Activated naive CD4-positive, alpha-beta T cell treated with anti-CD3 and anti-CD28 coated beads for 36 hours (primary cell): Measurements from ENCODE around the gene PNPLA6. TPM values are rescaled to one million over a fixed set of nuclear protein-coding genes. Genes with fewer than 3 reads are reported as not detected.
A peak's percentile ranks its signal among the peaks of the same experiment; 100 is the strongest.

Experiments
- CTCF ChIA-PET: fragments of 350-600 bp; sonication (Branson Sonifier 250); formaldehyde crosslinking; loops from one replicate; lab custom pipeline; 2021; ENCODE audit warnings: antibody characterized with exemption; lab: Charles Lee
- DNase-seq: peaks from one replicate; pipeline ENCODE4 v3.0.0-alpha.2; 2020
- H3K27ac Mint-ChIP-seq: one replicate; pipeline ENCODE4 v1.8.0; 2021; ENCODE audit warnings: mild to moderate bottlenecking, mixed read lengths
- H3K27me3 Mint-ChIP-seq: one replicate; pipeline ENCODE4 v1.8.0; 2021; ENCODE audit warnings: low read depth, mixed read lengths
- H3K36me3 Mint-ChIP-seq: one replicate; pipeline ENCODE4 v1.8.0; 2021; ENCODE audit warnings: low read depth, mixed read lengths
- H3K4me1 Mint-ChIP-seq: one replicate; pipeline ENCODE4 v1.8.0; 2021; ENCODE audit warnings: low read depth, mixed read lengths
- H3K4me3 Mint-ChIP-seq: one replicate; pipeline ENCODE4 v1.8.0; 2021; ENCODE audit warnings: mild to moderate bottlenecking, moderate library complexity, mixed read lengths
- H3K9me3 Mint-ChIP-seq: one replicate; pipeline ENCODE4 v1.8.0; 2021; ENCODE audit warnings: mixed read lengths
- intact Hi-C: fragments of 100-400 bp; cut with micrococcal nuclease; formaldehyde crosslinking; loops from one replicate; pipeline ENCODE4 v1.15.1; 2023
- total RNA-seq, 2 experiments: library from RNA; stranded (reverse); gene quantifications; one replicate each; pipeline ENCODE4 v1.2.3, GENCODE V29; 2021

PNPLA6 gene
- total RNA-seq, 2 experiments from 2014 or later: 75.5 to 81.7 TPM

- peaks cover 26% of the 10 kb centered on the region for H3K36me3 Mint-ChIP-seq
- no peak overlapping the region for H3K4me3 Mint-ChIP-seq
- peaks cover 6% of the 10 kb centered on the region for H3K4me1 Mint-ChIP-seq
- DNase-seq: no peak
- H3K27me3 Mint-ChIP-seq: no peaks in the 10 kb centered on the region
- CTCF ChIA-PET: no interaction called here
- intact Hi-C loops: no loop called here
- H3K9me3 Mint-ChIP-seq: no peaks in the 10 kb centered on the region
- H3K27ac Mint-ChIP-seq: no peak overlapping the region
Observed at GRCh38 chr19:7554565-7554964, 19.0 kb downstream of the PNPLA6 start.

GRCh38 chr19:7554990-7555864 lies 19.7 kb downstream of the PNPLA6 start:
- H3K27ac Mint-ChIP-seq: no peak overlapping the region
- CTCF ChIA-PET: interaction anchor here (1.9 kb wide), 1 partner anchor 12 kb away, joined by 4 read pairs; no protein-coding TSS in a partner anchor
- peaks cover 6% of the 10 kb centered on the region for H3K4me1 Mint-ChIP-seq
- H3K27me3 Mint-ChIP-seq: no peaks in the 10 kb centered on the region
- H3K36me3 Mint-ChIP-seq: peaks cover 25% of the 10 kb centered on the region
- DNase-seq: peak; percentile 41
- intact Hi-C loops: no loop called here
- H3K4me3 Mint-ChIP-seq: no peak overlapping the region
- H3K9me3 Mint-ChIP-seq: no peaks in the 10 kb centered on the region

DNA sequence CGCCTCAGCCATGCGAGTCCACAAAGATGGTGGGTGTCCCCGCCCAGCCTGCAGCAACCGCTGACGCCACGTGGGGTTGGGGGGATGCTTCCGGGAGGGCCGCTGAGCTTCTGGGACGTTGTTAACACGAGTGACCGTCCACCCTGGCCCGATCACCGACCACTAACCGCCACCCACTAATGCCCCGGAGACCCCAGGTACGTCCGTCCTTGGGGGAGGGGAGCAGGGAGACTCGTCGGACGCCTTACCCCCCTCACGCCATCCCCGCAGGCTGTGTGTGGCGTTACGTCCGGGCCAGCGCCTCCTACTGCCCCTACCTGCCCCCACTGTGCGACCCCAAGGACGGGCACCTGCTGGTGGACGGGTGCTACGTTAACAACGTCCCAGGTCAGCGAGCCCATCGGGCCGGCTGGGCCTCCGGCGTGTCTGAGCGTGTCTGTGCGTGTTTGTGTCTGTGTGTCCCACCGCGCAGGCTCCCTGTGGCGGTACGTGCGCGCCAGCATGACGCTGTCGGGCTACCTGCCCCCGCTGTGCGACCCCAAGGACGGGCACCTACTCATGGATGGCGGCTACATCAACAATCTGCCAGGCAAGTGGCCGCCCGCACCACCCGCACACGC lies 21.3 kb downstream of the PNPLA6 start:
- CTCF ChIA-PET: interaction anchor here (1.9 kb wide), 1 partner anchor 10 kb away, joined by 4 read pairs; no protein-coding TSS in a partner anchor
- no peaks in the 10 kb centered on the region for H3K9me3 Mint-ChIP-seq
- H3K4me1 Mint-ChIP-seq: peaks cover 2% of the 10 kb centered on the region
- DNase-seq: no peak
- intact Hi-C loops: no loop called here
- H3K4me3 Mint-ChIP-seq: no peak overlapping the region
- H3K27me3 Mint-ChIP-seq: no peaks in the 10 kb centered on the region
- no peak overlapping the region for H3K27ac Mint-ChIP-seq
- peaks cover 26% of the 10 kb centered on the region for H3K36me3 Mint-ChIP-seq

DNA sequence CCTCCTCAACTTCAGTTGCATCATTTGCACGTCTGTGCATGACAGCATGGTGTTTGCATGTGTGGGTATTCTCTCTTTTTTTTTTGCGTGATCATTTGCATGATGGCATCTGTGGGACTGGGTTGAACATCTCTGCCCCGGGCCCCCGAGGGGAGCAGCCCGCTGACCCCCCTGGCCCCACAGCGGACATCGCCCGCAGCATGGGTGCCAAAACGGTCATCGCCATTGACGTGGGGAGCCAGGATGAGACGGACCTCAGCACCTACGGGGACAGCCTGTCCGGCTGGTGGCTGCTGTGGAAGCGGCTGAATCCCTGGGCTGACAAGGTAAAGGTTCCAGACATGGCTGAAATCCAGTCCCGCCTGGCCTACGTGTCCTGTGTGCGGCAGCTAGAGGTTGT lies 23.1 kb downstream of the PNPLA6 start:
- Mint-ChIP-seq H3K4me1 (no peaks in the 10 kb centered on the region), H3K9me3 (no peaks in the 10 kb centered on the region), H3K27me3 (no peaks in the 10 kb centered on the region), H3K27ac (no peak overlapping the region), H3K36me3 (peaks cover 27% of the 10 kb centered on the region), H3K4me3 (no peak overlapping the region)
- intact Hi-C loops: no loop called here
- DNase-seq: no peak
- CTCF ChIA-PET: interaction anchor here (0.8 kb wide), 1 partner anchor 30 kb away, joined by 3 read pairs; no protein-coding TSS in a partner anchor

DNA sequence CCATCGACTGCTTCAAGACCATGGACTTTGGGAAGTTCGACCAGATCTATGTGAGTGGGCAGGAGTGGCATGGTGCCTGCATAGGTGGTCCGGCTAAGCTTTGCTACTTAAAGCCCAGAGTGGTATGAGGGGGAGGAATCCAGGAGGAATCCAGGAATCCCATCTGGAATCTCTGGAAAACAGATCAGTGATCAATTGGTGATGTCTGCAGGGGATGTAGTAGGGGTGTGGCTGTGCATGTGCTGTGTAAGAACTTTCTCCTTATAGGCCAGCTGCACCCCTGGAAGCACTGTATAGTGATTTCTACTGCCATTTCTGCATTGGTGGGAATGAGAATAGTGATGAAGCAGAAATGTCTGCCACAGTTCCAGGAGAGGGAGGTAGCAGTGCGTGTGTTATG lies 23.6 kb downstream of the PNPLA6 start:
- Mint-ChIP-seq H3K4me3 (no peak overlapping the region), H3K27me3 (no peaks in the 10 kb centered on the region), H3K4me1 (no peaks in the 10 kb centered on the region), H3K27ac (no peak overlapping the region), H3K9me3 (no peaks in the 10 kb centered on the region), H3K36me3 (peaks cover 27% of the 10 kb centered on the region)
- CTCF ChIA-PET: no interaction called here
- DNase-seq: no peak
- intact Hi-C loops: no loop called here

GRCh38 chr19:7560255-7560654 lies 24.7 kb downstream of the PNPLA6 start:
- DNase-seq: no peak
- no peak overlapping the region for H3K4me3 Mint-ChIP-seq
- CTCF ChIA-PET: interaction anchor here (0.7 kb wide), 1 partner anchor 240 kb away, joined by 3 read pairs; no protein-coding TSS in a partner anchor
- no peaks in the 10 kb centered on the region for H3K4me1 Mint-ChIP-seq
- no peaks in the 10 kb centered on the region for H3K27me3 Mint-ChIP-seq
- H3K27ac Mint-ChIP-seq: no peak overlapping the region
- H3K9me3 Mint-ChIP-seq: no peaks in the 10 kb centered on the region
- intact Hi-C loops: no loop called here
- H3K36me3 Mint-ChIP-seq: peaks cover 27% of the 10 kb centered on the region

GRCh38 chr19:7561325-7561724 lies 25.8 kb downstream of the PNPLA6 start:
- Mint-ChIP-seq H3K4me3 (no peak overlapping the region), H3K4me1 (no peaks in the 10 kb centered on the region), H3K27me3 (no peaks in the 10 kb centered on the region), H3K9me3 (no peaks in the 10 kb centered on the region), H3K36me3 (peaks cover 25% of the 10 kb centered on the region), H3K27ac (no peak overlapping the region)
- intact Hi-C loops: no loop called here
- CTCF ChIA-PET: no interaction called here
- DNase-seq: no peak

DNA sequence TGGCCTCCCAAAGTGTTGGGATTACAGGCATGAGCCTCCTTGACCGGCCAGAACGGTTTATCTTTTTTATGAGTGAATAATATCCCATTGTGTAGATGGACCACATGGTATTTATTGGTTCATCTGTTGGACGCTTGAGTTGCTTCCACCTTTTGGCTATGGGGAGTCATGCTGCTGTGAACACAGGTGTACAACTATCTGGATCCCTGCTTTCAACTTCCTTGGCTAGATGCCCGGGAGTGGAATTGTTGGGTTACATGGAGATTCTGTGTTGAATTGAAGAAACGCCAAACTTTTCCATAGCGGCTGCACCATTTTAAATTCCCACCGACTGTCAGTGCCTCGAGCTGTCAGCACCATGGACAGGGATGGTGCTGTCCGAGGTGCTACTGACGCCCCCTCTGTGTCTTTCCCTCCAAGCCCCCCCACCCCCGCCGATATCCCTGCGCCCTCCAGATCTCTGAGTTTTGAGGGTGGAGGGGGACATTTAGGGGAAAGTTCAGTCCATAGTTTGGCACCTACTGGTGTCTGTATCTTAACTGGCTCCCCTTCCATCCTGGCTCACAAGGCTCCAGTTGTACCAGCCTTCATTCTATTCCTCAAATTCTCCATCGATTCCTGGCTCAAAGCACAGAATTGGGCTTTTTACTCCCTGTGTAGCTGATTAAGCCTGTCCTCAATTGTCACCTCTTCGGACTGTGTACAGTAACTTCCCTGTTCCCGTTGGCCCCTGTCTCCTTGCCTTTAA lies 27.3 kb downstream of the PNPLA6 start:
- intact Hi-C loops: no loop called here
- Mint-ChIP-seq H3K36me3 (peaks cover 18% of the 10 kb centered on the region), H3K4me1 (no peaks in the 10 kb centered on the region), H3K27me3 (no peaks in the 10 kb centered on the region), H3K27ac (no peak overlapping the region), H3K4me3 (no peak overlapping the region), H3K9me3 (no peaks in the 10 kb centered on the region)
- CTCF ChIA-PET: no interaction called here
- no peak for DNase-seq

- Mint-ChIP-seq H3K4me1 (no peaks in the 10 kb centered on the region), H3K36me3 (peaks cover 10% of the 10 kb centered on the region), H3K27ac (no peak overlapping the region), H3K27me3 (no peaks in the 10 kb centered on the region), H3K4me3 (no peak overlapping the region), H3K9me3 (no peaks in the 10 kb centered on the region)
- CTCF ChIA-PET: interaction anchor here (1.9 kb wide), 1 partner anchor 116 kb away, joined by 5 read pairs; the partner anchor contains the start of gene TRAPPC5
- no peak for DNase-seq
- intact Hi-C loops: no loop called here
Observed at GRCh38 chr19:7564866-7565265, 29.3 kb downstream of the PNPLA6 start.

- no peaks in the 10 kb centered on the region for H3K4me1 Mint-ChIP-seq
- intact Hi-C loops: no loop called here
Observed at GRCh38 chr19:7565332-7565731, 29.8 kb downstream of the PNPLA6 start.

DNA sequence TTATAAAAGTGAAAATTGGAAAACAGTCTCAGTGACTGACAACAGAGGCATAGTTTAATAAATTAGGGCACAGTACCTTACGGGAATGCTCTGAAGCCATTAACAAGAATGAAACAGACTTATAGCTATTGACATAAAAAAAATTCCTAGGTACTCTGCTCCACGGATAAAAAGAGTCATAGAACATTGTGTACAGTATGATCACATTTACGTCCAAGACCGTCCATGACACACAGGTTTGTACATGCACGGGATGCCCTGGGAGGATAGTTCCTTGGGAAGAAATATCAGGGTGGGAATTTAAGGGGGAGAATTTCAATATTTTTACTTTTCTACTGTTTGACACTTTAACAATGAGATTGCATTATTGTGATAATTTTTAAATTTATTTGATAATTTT lies 35.2 kb downstream of the PNPLA6 start:
- no peak overlapping the region for H3K4me3 Mint-ChIP-seq
- intact Hi-C loops: no loop called here
- H3K9me3 Mint-ChIP-seq: no peaks in the 10 kb centered on the region
- H3K27ac Mint-ChIP-seq: no peak overlapping the region
- H3K27me3 Mint-ChIP-seq: no peaks in the 10 kb centered on the region
- H3K36me3 Mint-ChIP-seq: no peaks in the 10 kb centered on the region
- H3K4me1 Mint-ChIP-seq: no peaks in the 10 kb centered on the region
- CTCF ChIA-PET: interaction anchor here (0.6 kb wide), 1 partner anchor 240 kb away, joined by 3 read pairs; no protein-coding TSS in a partner anchor
- no peak for DNase-seq

More at GRCh38 chr19:7565332-7565731, 29.8 kb downstream of the PNPLA6 start:
- H3K27me3 Mint-ChIP-seq: no peaks in the 10 kb centered on the region
- no peak overlapping the region for H3K27ac Mint-ChIP-seq
- no peak overlapping the region for H3K4me3 Mint-ChIP-seq
- H3K9me3 Mint-ChIP-seq: no peaks in the 10 kb centered on the region
- H3K36me3 Mint-ChIP-seq: peaks cover 7% of the 10 kb centered on the region
- no peak for DNase-seq
- CTCF ChIA-PET: interaction anchor here (0.6 to 4.2 kb wide), 5 partner anchors 31 to 234 kb away, joined by 3 to 36 read pairs (median 4); partner anchors contain the start of genes PET100, TRAPPC5 and XAB2

- H3K4me3 Mint-ChIP-seq: no peak overlapping the region
- intact Hi-C loops: no loop called here
- H3K27ac Mint-ChIP-seq: no peak overlapping the region
- CTCF ChIA-PET: no interaction called here
- H3K27me3 Mint-ChIP-seq: peaks cover 4% of the 10 kb centered on the region
- DNase-seq: no peak
- no peaks in the 10 kb centered on the region for H3K4me1 Mint-ChIP-seq
- H3K36me3 Mint-ChIP-seq: no peaks in the 10 kb centered on the region
- H3K9me3 Mint-ChIP-seq: no peaks in the 10 kb centered on the region
Observed at GRCh38 chr19:7575434-7576040, 40.0 kb downstream of the PNPLA6 start.
